ENCODE measurements around the gene FBLL1.

- TF ChIP-seq, protein P1, sequence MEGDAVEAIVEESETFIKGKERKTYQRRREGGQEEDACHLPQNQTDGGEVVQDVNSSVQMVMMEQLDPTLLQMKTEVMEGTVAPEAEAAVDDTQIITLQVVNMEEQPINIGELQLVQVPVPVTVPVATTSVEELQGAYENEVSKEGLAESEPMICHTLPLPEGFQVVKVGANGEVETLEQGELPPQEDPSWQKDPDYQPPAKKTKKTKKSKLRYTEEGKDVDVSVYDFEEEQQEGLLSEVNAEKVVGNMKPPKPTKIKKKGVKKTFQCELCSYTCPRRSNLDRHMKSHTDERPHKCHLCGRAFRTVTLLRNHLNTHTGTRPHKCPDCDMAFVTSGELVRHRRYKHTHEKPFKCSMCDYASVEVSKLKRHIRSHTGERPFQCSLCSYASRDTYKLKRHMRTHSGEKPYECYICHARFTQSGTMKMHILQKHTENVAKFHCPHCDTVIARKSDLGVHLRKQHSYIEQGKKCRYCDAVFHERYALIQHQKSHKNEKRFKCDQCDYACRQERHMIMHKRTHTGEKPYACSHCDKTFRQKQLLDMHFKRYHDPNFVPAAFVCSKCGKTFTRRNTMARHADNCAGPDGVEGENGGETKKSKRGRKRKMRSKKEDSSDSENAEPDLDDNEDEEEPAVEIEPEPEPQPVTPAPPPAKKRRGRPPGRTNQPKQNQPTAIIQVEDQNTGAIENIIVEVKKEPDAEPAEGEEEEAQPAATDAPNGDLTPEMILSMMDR (IDR thresholded peaks at IDR 0.05), result no peak
- no peak for TF ChIP-seq POLR2AphosphoS5 (IDR thresholded peaks at IDR 0.05)
These were observed 1.6 kb downstream of the FBLL1 start for GRCh38 chr5:168530621-168531150.

All from esophagus muscularis mucosa (tissue), 3 donors.